Measurements from ENCODE around the gene TRIM4. TPM values are rescaled to one million over a fixed set of nuclear protein-coding genes. Genes with fewer than 3 reads are reported as not detected.

TRIM4 gene
- total RNA-seq, 1 donor from 2014 or later, result 32.6 TPM

DNA sequence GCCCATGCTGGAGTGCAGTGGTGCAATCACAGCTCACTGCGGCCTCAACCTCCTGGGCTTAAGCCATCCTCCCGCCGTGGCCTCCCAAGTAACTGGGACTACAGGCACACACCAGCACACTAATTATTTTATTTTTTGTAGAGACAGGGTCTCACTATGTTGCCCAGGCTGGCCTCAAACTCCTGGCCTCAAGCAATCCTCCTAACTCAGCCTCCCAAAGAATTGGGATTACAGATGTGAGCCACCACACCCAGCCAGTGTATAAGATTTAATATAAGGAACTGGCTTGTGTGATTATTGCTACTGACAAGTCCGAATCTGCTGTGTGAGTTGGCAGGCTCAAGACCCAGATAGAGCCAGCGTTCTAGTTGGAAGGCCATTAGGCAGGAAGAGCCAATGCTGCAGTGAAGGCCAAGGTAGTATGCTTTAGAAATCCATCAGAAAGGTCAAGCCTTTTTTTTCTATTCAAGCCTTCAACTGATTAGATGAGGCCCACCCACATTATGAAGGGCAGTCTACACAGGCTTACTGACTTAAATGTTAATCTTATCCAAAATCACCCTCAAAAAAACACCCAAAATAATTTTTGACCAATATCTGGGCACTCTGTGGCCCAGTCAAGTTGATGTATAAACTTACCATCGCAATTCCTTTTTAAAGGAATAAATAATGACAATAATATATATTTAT, 19.4 kb downstream of the TRIM4 start:
- intact Hi-C loops (cut with DNase I), result no loop called here
- H3K4me1 ChIP-seq, result no peaks in the 10 kb centered on the region
- no peak for DNase-seq
- H3K27ac ChIP-seq, result no peak overlapping the region
- no peak for ATAC-seq
- H3K36me3 ChIP-seq, result peaks cover 70% of the 10 kb centered on the region
- no peaks in the 10 kb centered on the region for H3K9me3 ChIP-seq
- H3K27me3 ChIP-seq, result no peaks in the 10 kb centered on the region
- TF ChIP-seq, protein P1, sequence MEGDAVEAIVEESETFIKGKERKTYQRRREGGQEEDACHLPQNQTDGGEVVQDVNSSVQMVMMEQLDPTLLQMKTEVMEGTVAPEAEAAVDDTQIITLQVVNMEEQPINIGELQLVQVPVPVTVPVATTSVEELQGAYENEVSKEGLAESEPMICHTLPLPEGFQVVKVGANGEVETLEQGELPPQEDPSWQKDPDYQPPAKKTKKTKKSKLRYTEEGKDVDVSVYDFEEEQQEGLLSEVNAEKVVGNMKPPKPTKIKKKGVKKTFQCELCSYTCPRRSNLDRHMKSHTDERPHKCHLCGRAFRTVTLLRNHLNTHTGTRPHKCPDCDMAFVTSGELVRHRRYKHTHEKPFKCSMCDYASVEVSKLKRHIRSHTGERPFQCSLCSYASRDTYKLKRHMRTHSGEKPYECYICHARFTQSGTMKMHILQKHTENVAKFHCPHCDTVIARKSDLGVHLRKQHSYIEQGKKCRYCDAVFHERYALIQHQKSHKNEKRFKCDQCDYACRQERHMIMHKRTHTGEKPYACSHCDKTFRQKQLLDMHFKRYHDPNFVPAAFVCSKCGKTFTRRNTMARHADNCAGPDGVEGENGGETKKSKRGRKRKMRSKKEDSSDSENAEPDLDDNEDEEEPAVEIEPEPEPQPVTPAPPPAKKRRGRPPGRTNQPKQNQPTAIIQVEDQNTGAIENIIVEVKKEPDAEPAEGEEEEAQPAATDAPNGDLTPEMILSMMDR (IDR thresholded peaks at IDR 0.05), result no peak
- no peak overlapping the region for H3K4me3 ChIP-seq

DNA sequence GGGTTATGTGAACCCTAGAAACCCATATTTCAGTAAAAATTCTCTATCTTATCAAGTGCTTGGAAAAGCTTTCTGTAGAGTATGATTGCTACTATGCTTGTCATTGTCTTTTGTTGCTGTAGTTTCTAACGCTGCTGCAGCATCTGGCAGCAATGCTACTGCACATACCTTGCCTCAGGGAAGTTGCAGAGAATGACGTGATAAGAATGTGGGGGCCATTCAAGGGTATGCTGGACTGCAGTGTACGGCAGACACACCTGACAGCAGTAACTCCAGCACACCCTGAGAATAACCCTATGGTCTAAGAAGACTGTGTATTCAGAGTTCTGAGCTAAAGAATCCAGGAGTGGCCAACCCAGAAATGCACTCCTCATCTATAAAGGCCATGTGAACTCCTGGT, 20.5 kb downstream of the TRIM4 start:
- ATAC-seq, result no peak
- TF ChIP-seq, protein P1 (IDR thresholded peaks at IDR 0.05), result no peak
- H3K27me3 ChIP-seq, result no peaks in the 10 kb centered on the region
- no peaks in the 10 kb centered on the region for H3K9me3 ChIP-seq
- H3K27ac ChIP-seq, result no peak overlapping the region
- peaks cover 59% of the 10 kb centered on the region for H3K36me3 ChIP-seq
- DNase-seq, result no peak
- intact Hi-C loops (cut with DNase I), result no loop called here
- no peak overlapping the region for H3K4me3 ChIP-seq
- no peaks in the 10 kb centered on the region for H3K4me1 ChIP-seq

DNA sequence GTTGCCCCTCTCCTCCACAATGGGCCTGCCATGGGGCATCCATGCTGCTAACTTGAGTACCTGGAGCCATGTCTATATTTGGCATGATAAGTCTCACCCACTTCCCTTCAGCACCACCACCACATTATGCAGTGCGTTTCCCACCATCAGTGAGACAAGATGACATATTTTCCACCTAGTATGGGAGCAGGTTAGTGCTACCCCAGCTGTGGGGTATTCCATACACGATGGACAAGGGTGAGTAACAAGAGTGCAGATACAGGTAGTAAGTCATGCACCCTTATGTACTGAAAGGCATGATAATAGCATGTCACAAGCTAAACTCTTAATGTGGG, 21.3 kb downstream of the TRIM4 start:
- Histone ChIP-seq H3K27ac (no peak overlapping the region), H3K9me3 (no peaks in the 10 kb centered on the region), H3K27me3 (no peaks in the 10 kb centered on the region), H3K4me3 (no peak overlapping the region), H3K36me3 (peaks cover 50% of the 10 kb centered on the region), H3K4me1 (no peaks in the 10 kb centered on the region)
- DNase-seq (no peak), ATAC-seq (no peak)
- TF ChIP-seq, protein P1 (IDR thresholded peaks at IDR 0.05), result no peak
- intact Hi-C loops (cut with DNase I), result no loop called here

DNA sequence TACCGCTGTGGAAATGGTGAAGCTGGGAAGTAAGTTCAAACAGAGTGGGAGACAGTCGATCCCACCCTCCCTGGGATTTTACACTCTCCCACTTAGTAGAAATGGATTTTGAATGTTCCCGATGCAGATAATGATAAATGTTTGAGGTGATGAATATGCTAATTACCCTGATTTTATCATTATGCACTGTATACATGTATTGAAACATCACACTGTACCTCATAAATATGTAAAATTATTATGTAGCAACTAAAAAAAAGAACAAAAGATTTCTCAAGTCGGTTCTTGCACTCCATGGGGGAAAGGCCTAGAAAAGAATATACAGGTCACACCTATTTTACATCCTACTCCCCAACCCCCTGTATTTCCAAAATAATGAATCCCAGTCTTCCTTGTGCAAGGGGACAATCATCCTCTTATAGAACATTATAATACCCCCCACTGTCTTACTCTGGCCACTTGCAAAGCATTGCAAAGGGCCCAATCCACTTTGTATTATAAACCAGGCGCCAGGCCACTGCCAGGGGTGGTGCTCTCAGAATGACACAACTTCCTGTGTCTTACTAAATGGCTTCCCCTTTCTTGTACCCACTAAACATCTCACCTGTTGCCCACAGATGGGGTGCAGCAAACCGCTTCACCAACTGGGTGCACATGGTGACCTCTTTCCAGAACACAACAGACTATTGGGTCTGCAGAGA, 21.9 kb downstream of the TRIM4 start:
- intact Hi-C loops (cut with DNase I), result no loop called here
- Histone ChIP-seq H3K9me3 (no peaks in the 10 kb centered on the region), H3K27me3 (no peaks in the 10 kb centered on the region), H3K4me3 (no peak overlapping the region), H3K27ac (no peak overlapping the region), H3K4me1 (no peaks in the 10 kb centered on the region), H3K36me3 (peaks cover 49% of the 10 kb centered on the region)
- no peak for DNase-seq
- ATAC-seq, result peak; percentile 9
- TF ChIP-seq, protein P1 (IDR thresholded peaks at IDR 0.05), result no peak

DNA sequence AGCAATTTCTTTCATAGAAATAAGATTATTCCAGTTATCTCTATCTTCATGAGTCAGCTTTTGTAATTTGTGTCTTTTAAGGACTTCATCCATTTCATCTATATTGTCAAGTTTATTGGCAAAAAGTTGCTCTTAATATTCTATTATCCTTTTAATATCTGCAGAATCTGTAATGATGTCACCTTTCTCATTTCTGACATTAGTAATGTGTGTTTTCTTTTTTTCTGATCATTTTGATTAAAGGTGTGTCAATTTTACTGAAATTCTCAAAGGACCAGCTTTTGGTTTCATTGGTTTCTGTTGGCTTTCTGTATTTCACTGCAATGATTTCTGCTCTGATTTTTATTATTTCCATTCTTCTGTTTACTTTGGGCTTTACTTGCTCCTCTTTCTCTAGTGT, 24.6 kb downstream of the TRIM4 start:
- Histone ChIP-seq H3K36me3 (peaks cover 48% of the 10 kb centered on the region), H3K9me3 (no peaks in the 10 kb centered on the region), H3K27me3 (no peaks in the 10 kb centered on the region), H3K4me3 (no peak overlapping the region), H3K4me1 (no peaks in the 10 kb centered on the region), H3K27ac (no peak overlapping the region)
- DNase-seq, result no peak
- intact Hi-C loops (cut with DNase I), result no loop called here
- ATAC-seq, result no peak
- TF ChIP-seq, protein P1 (IDR thresholded peaks at IDR 0.05), result no peak

Data from upper lobe of right lung (tissue), 1 donor.